Neural cell (in vitro differentiated cells): Measurements from ENCODE around the gene DNAJB4. TPM values are rescaled to one million over a fixed set of nuclear protein-coding genes. Genes with fewer than 3 reads are reported as not detected.

ENCODE experiments used
- H2AFZ ChIP-seq: fragments of 200-600, 300-800 bp; sonication (generic), shearing (Covaris generic); 2 replicates; pipeline ENCODE4 v1.6.0; 2014; ENCODE audit warnings: low read depth, mild to moderate bottlenecking, antibody characterized with exemption, low read length, moderate library complexity
- H3F3A ChIP-seq: fragments of 200-600 bp; shearing (Covaris generic); 2 replicates; pipeline ENCODE4 v1.6.1; 2016; ENCODE audit warnings: mild to moderate bottlenecking, moderate library complexity, mixed read lengths, antibody characterized with exemption, low read length; ENCODE audit not compliant: insufficient read depth, poor library complexity, severe bottlenecking
- H3K27ac ChIP-seq: fragments of 200-600, 300-800 bp; sonication (generic), shearing (Covaris generic); 2 replicates; pipeline ENCODE4 v1.5.1; 2014; ENCODE audit warnings: mild to moderate bottlenecking, low read length, moderate library complexity
- H3K27me3 ChIP-seq: fragments of 300-800, 200-600 bp; sonication (generic), shearing (Covaris generic); 2 replicates; pipeline ENCODE4 v1.6.0; 2014; ENCODE audit warnings: mild to moderate bottlenecking, low read depth, low read length, moderate library complexity; ENCODE audit not compliant: insufficient read depth
- H3K36me3 ChIP-seq: fragments of 300-800, 200-600 bp; sonication (generic), shearing (Covaris generic); 2 replicates; pipeline ENCODE4 v1.5.1; 2014; ENCODE audit warnings: mild to moderate bottlenecking, antibody characterized with exemption, low read length, moderate library complexity; ENCODE audit not compliant: insufficient read depth
- H3K4me2 ChIP-seq: fragments of 300-800, 200-600 bp; sonication (generic), shearing (Covaris generic); 2 replicates; pipeline ENCODE4 v1.6.0; 2014; ENCODE audit warnings: mild to moderate bottlenecking, low read length
- H3K4me3 ChIP-seq: fragments of 300-800, 200-600 bp; sonication (generic), shearing (Covaris generic); 2 replicates; pipeline ENCODE4 v1.5.1; 2014; ENCODE audit warnings: mild to moderate bottlenecking, low read length, moderate library complexity
- H3K79me2 ChIP-seq: fragments of 200-600 bp; shearing (Covaris generic); replicated peaks from 2 replicates; pipeline ENCODE4 v1.6.0; 2014; ENCODE audit warnings: mild to moderate bottlenecking, low read length, moderate library complexity; ENCODE audit not compliant: insufficient read depth
- H3K9ac ChIP-seq: fragments of 300-800, 200-600 bp; sonication (generic), shearing (Covaris generic); 2 replicates; pipeline ENCODE4 v1.6.1; 2016; ENCODE audit warnings: mild to moderate bottlenecking, low read length, mixed read lengths
- H3K9me2 ChIP-seq: fragments of 200-600 bp; shearing (Covaris generic); 2 replicates; pipeline ENCODE4 v1.6.1; 2016; ENCODE audit warnings: mild to moderate bottlenecking, low read length, mixed read lengths; ENCODE audit not compliant: insufficient read depth
- H3K9me3 ChIP-seq: fragments of 200-600, 300-800 bp; sonication (generic), shearing (Covaris generic); 2 replicates; pipeline ENCODE4 v1.6.1; 2016; ENCODE audit warnings: mild to moderate bottlenecking, mixed run types, low read length, moderate library complexity, mixed read lengths
- H4K20me1 ChIP-seq: fragments of 200-600 bp; shearing (Covaris generic); 2 replicates; pipeline ENCODE4 v1.6.1; 2016; ENCODE audit warnings: mild to moderate bottlenecking, mixed run types; ENCODE audit not compliant: insufficient read depth
- CTCF ChIP-seq: fragments of 450-650 bp; IDR thresholded peaks from 2 replicates; pipeline ENCODE4 v1.5.1; 2014; ENCODE audit warnings: antibody characterized with exemption, mild to moderate bottlenecking, moderate library complexity; ENCODE audit not compliant: poor library complexity, severe bottlenecking
- EP300 ChIP-seq: fragments of 450-650 bp; conservative IDR thresholded peaks from 2 replicates; pipeline ENCODE4 v1.6.1; 2014; ENCODE audit warnings: antibody characterized with exemption, mild to moderate bottlenecking, moderate library complexity; ENCODE audit not compliant: poor library complexity, severe bottlenecking
- EZH2 ChIP-seq: fragments of 200-600, 300-800 bp; shearing (Covaris generic), sonication (generic); IDR thresholded peaks from 2 replicates; pipeline ENCODE4 v1.6.1; 2014; ENCODE audit warnings: antibody characterized with exemption, low read length, borderline replicate concordance, mild to moderate bottlenecking; ENCODE audit not compliant: insufficient read depth, poor library complexity, severe bottlenecking
- MXI1 ChIP-seq: fragments of 450-650 bp; conservative IDR thresholded peaks from 2 replicates; pipeline ENCODE4 v1.6.1; 2014; ENCODE audit warnings: antibody characterized with exemption, mild to moderate bottlenecking; ENCODE audit not compliant: poor library complexity, severe bottlenecking
- POLR2AphosphoS5 ChIP-seq: IDR thresholded peaks from 2 replicates; pipeline ENCODE4 v1.6.1; 2012
- RAD21 ChIP-seq: fragments of 450-650 bp; conservative IDR thresholded peaks from 2 replicates; pipeline ENCODE4 v1.6.1; 2014; ENCODE audit warnings: antibody characterized with exemption, mild to moderate bottlenecking, moderate library complexity
- REST ChIP-seq: IDR thresholded peaks from 2 replicates; pipeline ENCODE4 v1.6.1; 2012; ENCODE audit warnings: borderline replicate concordance
- SMC3 ChIP-seq: fragments of 450-650 bp; conservative IDR thresholded peaks from 2 replicates; pipeline ENCODE4 v1.6.1; 2014; ENCODE audit warnings: antibody characterized with exemption, mild to moderate bottlenecking, moderate library complexity; ENCODE audit not compliant: poor library complexity
- TAF1 ChIP-seq: IDR thresholded peaks from 2 replicates; pipeline ENCODE4 v1.6.1; 2012; ENCODE audit warnings: low read depth
- polyA minus RNA-seq: library from RNA; depleted of rRNA, polyadenylated mRNA; stranded (reverse); fragments of >200 nt; gene quantifications from 2 replicates; pipeline ENCODE4 v1.2.3, GENCODE V29; 2014
- polyA plus RNA-seq: library from polyadenylated mRNA; depleted of rRNA; stranded (reverse); fragments of >200 nt; gene quantifications from 2 replicates; pipeline ENCODE4 v1.2.3, GENCODE V29; 2014

DNAJB4 gene
- polyA plus RNA-seq (39.4 and 42.2 TPM in 2 replicates), polyA minus RNA-seq (42.1 and 46.3 TPM in 2 replicates)

GRCh38 chr1:78004719-78005447 is at the start of gene DNAJB4:
Gene DNAJB4 (plus strand): TSS chr1:78004939. CDS start chr1:78005111, 172 bp downstream.
- peak; percentile 48 for TF ChIP-seq EP300
- TF ChIP-seq SMC3 = no peak
- no peak for TF ChIP-seq TAF1
- TF ChIP-seq RAD21 = no peak
- peak; percentile 84 for TF ChIP-seq POLR2AphosphoS5
- TF ChIP-seq REST = peak; percentile 13
- TF ChIP-seq MXI1 = no peak
- no peaks in the 10 kb centered on the region for H3K27me3 ChIP-seq
- no peaks in the 10 kb centered on the region for H3K36me3 ChIP-seq
- H2AFZ ChIP-seq = no peak within 1 kb of the TSS
- peak within 1 kb of the TSS; percentile 75 for H3K27ac ChIP-seq
- peak within 1 kb of the TSS; percentile 85 for H3K4me2 ChIP-seq
- H3K79me2 ChIP-seq = peaks cover 27% of the 10 kb centered on the region
- H3K9ac ChIP-seq = peak within 1 kb of the TSS; percentile 62
- no peaks in the 10 kb centered on the region for H3K9me2 ChIP-seq
- H3K4me3 ChIP-seq = peak within 1 kb of the TSS; percentile 68
- H3F3A ChIP-seq = no peaks in the 10 kb centered on the region
- no peaks in the 10 kb centered on the region for H4K20me1 ChIP-seq
- no peaks in the 10 kb centered on the region for H3K9me3 ChIP-seq

GRCh38 chr1:77955709-77956108 is 49.0 kb upstream of the DNAJB4 start:
- Histone ChIP-seq H3K4me2 (no peak overlapping the region), H3K27ac (no peak overlapping the region), H3F3A (no peaks in the 10 kb centered on the region), H3K9me3 (no peaks in the 10 kb centered on the region), H3K36me3 (peaks cover 21% of the 10 kb centered on the region), H2AFZ (no peak overlapping the region), H4K20me1 (no peaks in the 10 kb centered on the region), H3K27me3 (no peaks in the 10 kb centered on the region), H3K9ac (no peak overlapping the region), H3K4me3 (no peak overlapping the region), H3K79me2 (peaks cover 11% of the 10 kb centered on the region), H3K9me2 (no peaks in the 10 kb centered on the region)
- TF ChIP-seq POLR2AphosphoS5 (no peak), EP300 (no peak), RAD21 (no peak), MXI1 (no peak), REST (no peak), TAF1 (no peak), SMC3 (no peak), EZH2 (no peak), CTCF (no peak)
